ENCODE measurements around the gene TIGD4.

TIGD4 gene

GRCh38 chr4:152729466-152729865 is 50.1 kb downstream of the TIGD4 start:
- DNase-seq = no peak
- intact Hi-C loops (cut with DNase I) = no loop called here

DNA sequence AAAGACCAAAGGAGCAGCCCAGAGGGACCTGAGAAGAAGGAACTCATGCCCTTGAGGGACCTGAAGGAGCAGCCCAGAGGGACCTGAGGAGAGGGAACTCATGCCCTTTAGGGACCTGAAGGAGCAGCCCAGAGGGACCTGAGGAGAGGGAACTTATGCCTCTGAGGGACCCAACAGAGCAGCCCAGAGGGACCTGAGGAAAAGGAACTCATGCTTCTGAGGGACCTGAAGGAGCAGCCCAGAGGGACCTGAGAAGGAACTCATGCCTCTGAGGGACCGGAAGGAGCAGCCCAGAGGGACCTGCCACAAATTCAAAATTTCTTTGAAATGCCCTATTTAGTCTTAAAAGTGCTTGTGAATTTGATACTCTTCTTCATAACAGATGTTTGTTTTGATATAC is 51.2 kb downstream of the TIGD4 start:
- DNase-seq = no peak
- intact Hi-C loops (cut with DNase I) = no loop called here

- no peak for DNase-seq
- intact Hi-C loops (cut with DNase I) = no loop called here
Observed at GRCh38 chr4:152727784-152728183, 51.7 kb downstream of the TIGD4 start.

DNA sequence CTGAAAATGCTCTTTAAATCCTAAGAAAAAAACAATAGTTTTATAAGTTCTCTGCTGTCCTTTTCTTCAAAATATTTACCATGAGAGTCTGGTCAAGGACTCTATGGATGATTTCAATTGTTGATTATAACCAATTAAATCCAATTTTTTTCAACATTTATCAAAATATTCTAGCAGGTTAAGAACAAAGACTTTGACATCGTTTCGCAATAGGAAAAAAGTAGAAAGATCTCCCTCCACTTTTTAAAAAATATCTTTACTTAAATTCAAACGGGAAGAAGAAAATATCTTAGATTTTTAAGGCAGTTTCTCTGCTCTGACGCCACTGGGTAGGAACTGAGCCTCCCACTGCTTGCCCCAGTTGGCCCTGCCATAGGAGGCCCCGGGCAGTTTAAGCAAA is 55.0 kb downstream of the TIGD4 start:
- DNase-seq = no peak
- intact Hi-C loops (cut with DNase I) = no loop called here

DNA sequence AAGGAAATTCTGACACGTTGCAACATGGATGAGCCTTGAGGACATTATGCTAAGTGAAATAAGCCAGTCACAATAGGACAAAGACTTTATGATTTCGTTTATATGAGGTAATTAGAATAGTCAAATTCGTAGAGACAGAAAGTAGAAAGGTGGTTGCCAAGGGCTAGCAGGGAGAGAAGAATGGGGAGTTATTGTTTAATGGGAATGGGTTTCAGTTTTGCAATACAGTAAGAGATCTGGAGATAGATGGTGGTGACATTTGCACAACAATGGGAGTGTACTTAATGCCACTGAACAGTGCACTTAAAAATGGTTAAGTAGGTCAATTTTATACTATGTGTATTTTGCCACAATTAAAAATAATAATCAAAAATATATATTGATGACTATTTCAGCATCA is 56.3 kb downstream of the TIGD4 start:
- intact Hi-C loops (cut with DNase I) = no loop called here

GRCh38 chr4:152719801-152720556 is 59.6 kb downstream of the TIGD4 start:
- intact Hi-C loops (cut with DNase I) = no loop called here
- no peak for DNase-seq

More for the DNA sequence above, 56.3 kb downstream of the TIGD4 start:
- no peak for DNase-seq

All from posterior cingulate gyrus (tissue), 11 donors.